ENCODE measurements around the gene TSPAN16. TPM values are rescaled to one million over a fixed set of nuclear protein-coding genes. Genes with fewer than 3 reads are reported as not detected.

TSPAN16 gene
- total RNA-seq, 2 experiments from 2014 or later = not detected

DNA sequence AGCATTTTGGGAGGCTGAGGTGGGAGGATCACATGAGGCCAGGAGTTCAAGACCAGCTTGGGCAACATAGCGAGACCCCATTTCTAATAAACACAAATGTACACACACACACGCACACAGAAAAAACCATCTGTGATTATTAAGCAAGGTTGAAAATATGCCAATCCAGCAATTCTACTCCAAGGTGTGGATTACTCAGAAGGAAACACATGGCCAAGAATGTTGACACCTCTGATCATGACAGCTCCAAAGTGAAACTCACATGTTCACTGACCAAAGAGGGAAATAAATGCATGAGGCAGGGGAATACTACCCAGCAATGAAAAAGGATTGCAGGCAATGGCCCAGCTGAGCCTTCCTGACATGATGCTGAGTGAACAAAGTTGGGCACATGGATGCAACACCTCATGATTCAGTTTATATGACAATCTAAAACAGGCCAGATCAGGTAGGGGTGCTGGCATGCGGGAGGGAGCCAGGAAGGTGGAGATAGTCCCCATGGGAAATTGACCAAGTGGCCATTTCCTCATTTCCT, 38.0 kb upstream of the TSPAN16 start:
- ChIA-PET POLR2A (interaction anchor here (0.6 kb wide), 1 partner anchor 123 kb away, joined by 4 read pairs; no protein-coding TSS in a partner anchor), CTCF (interaction anchor here (0.7 kb wide), 1 partner anchor 14 kb away, joined by 3 read pairs; no protein-coding TSS in a partner anchor)
- Mint-ChIP-seq H3K27me3 (peaks cover 8% of the 10 kb centered on the region), H3K4me1 (ENCODE audit: low read depth) (no peaks in the 10 kb centered on the region), H3K4me3 (no peak overlapping the region), H3K27ac (no peak overlapping the region), H3K9me3 (no peaks in the 10 kb centered on the region), H3K36me3 (ENCODE audit: low read depth) (no peaks in the 10 kb centered on the region)
- TF ChIP-seq, protein P1, sequence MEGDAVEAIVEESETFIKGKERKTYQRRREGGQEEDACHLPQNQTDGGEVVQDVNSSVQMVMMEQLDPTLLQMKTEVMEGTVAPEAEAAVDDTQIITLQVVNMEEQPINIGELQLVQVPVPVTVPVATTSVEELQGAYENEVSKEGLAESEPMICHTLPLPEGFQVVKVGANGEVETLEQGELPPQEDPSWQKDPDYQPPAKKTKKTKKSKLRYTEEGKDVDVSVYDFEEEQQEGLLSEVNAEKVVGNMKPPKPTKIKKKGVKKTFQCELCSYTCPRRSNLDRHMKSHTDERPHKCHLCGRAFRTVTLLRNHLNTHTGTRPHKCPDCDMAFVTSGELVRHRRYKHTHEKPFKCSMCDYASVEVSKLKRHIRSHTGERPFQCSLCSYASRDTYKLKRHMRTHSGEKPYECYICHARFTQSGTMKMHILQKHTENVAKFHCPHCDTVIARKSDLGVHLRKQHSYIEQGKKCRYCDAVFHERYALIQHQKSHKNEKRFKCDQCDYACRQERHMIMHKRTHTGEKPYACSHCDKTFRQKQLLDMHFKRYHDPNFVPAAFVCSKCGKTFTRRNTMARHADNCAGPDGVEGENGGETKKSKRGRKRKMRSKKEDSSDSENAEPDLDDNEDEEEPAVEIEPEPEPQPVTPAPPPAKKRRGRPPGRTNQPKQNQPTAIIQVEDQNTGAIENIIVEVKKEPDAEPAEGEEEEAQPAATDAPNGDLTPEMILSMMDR (IDR thresholded peaks at IDR 0.05) = no peak
- intact Hi-C loops (cut with micrococcal nuclease) = no loop called here
- DNase-seq = no peak
- no peak for ATAC-seq

DNA sequence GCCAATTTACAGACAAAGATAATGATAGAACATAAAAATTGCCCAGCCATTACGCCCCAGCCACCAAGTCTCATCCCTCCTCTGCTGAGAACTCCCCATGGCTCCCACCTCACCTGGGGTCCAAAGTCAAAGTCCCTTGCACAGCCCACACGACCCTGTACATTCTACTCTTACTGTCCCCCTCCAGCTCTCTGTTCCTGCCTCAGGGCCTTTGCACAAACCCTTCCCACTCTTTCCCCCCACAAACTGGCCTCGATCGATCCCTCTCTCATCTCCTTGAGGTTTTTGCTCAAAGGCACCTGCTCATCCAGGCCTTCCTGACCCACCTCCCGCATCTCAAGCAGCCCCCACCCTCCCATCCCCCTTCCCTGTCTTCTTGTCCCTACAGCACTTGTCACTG, 35.0 kb upstream of the TSPAN16 start:
- Mint-ChIP-seq H3K4me3 (peak overlapping the region; percentile 35), H3K9me3 (no peaks in the 10 kb centered on the region), H3K36me3 (ENCODE audit: low read depth) (no peaks in the 10 kb centered on the region), H3K27me3 (peaks cover 27% of the 10 kb centered on the region), H3K4me1 (ENCODE audit: low read depth) (no peaks in the 10 kb centered on the region), H3K27ac (no peak overlapping the region)
- TF ChIP-seq, protein P1 (IDR thresholded peaks at IDR 0.05) = no peak
- DNase-seq (no peak), ATAC-seq (no peak)
- intact Hi-C loops (cut with micrococcal nuclease) = no loop called here
- ChIA-PET POLR2A (interaction anchor here (0.7 kb wide), 1 partner anchor 120 kb away, joined by 3 read pairs; no protein-coding TSS in a partner anchor), CTCF (no interaction called here)

DNA sequence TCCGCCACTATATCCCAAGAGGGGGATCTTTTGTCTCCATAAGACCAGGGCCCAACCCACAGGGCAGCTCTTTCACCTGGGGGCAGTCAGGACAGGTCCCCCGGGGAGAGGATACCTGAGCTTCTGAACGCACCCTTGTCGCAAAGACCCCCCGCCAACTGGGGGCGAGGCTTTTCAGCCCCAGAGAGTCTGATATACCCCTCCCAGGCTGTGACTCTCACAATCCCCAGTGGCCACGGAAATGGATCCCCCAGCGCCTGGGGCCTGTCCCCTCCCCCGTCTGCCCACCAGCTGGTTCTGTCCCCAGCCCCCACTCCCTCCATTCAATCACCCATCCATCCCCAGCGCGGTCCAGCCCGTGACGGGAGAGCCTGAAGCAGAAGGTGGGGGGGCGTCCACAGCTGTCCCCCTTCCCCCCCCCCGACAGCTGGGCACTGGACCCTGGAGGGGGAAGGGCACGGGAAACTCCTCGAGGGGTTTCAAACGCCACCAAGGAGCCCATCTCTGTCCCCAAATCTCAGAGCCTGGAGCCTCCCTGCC, 34.5 kb upstream of the TSPAN16 start:
- POLR2A ChIA-PET = no interaction called here
- ATAC-seq (no peak), DNase-seq (no peak)
- no peak overlapping the region for H3K27ac Mint-ChIP-seq
- no peaks in the 10 kb centered on the region for H3K36me3 Mint-ChIP-seq (ENCODE audit: low read depth)
- H3K4me1 Mint-ChIP-seq (ENCODE audit: low read depth) = no peaks in the 10 kb centered on the region
- CTCF ChIA-PET = no interaction called here
- intact Hi-C loops (cut with micrococcal nuclease) = no loop called here
- no peaks in the 10 kb centered on the region for H3K9me3 Mint-ChIP-seq
- peaks cover 30% of the 10 kb centered on the region for H3K27me3 Mint-ChIP-seq
- TF ChIP-seq, protein P1 (IDR thresholded peaks at IDR 0.05) = no peak
- H3K4me3 Mint-ChIP-seq = peak overlapping the region; percentile 50

DNA sequence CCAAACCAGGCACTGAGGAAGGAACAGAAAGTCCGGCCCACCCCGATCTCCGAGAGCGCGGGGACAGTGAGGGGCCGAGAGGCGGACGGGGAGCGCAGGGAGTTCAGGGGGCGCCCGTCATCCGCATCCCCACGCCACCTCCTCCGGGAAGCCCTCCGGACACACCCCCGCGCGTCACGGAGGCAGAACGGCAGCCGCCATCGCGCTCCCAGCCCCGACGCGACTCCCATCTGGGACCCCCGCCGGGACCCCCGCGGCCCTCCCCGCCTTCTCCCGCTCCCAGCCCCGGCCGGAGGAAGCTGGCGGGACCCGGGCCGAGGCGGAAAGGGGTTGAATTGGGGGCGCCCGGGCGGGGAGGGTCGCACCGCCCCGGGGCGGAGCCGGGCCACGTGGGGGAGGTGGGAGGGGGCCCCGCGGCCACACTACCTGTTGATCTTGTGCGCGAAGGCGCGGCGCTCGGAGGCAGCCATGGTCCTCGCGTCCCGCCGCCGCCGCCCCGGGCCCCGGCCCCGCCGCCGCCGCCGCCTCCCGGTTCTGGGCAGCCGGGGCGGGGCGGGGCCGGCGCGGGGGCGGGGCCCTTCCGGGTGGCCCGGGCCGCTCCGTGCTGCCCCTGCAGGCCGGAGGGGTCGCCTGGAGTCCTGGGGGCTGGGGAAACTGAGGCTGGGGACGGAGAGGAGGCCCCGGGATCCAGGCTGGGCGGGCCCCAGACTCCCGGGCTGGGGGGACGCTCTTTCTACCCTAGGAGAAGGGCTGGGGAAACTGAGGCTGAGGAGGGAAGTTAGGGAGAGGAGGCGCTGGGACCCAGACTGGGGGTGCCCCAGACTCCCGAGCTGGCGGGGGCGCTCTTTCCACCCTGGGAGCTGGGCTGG, 33.8 kb upstream of the TSPAN16 start, which contains the start of gene DOCK6:
DOCK6 (minus strand) TSS at position 554 of the 869 bp plus-strand sequence; CDS start at position 470, 84 bp downstream.
- Mint-ChIP-seq H3K9me3 (no peaks in the 10 kb centered on the region), H3K27ac (no peak within 1 kb of the TSS), H3K4me1 (ENCODE audit: low read depth) (no peaks in the 10 kb centered on the region), H3K36me3 (ENCODE audit: low read depth) (no peaks in the 10 kb centered on the region), H3K27me3 (peaks cover 35% of the 10 kb centered on the region), H3K4me3 (peak within 1 kb of the TSS; percentile 67)
- intact Hi-C loops (cut with micrococcal nuclease) = no loop called here
- DNase-seq = peak; percentile 54
- CTCF ChIA-PET = no interaction called here
- TF ChIP-seq, protein P1 (IDR thresholded peaks at IDR 0.05) = peak; percentile 39
- POLR2A ChIA-PET = no interaction called here
- peak; percentile 83 for ATAC-seq

DNA sequence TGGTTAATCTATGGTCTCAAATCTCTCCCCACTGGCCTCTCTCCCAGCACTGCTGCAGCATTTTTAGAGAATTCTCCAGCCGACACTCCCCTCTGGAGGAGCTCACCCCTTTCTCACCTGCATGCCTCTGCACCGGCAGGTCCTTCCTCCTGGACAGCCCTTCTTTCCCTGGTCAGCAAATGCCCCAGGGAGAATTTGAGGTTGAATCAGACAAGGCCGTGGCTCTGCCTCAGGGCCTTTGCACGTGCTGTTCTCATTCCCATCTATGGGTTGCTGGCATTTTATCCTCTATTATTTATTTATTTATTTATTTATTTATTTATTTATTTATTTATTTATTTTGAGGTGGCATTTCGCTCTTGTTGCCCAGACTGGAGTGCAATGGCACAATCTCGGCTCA, 32.2 kb upstream of the TSPAN16 start:
- H3K4me3 Mint-ChIP-seq = no peak overlapping the region

More for the DNA sequence above, 32.2 kb upstream of the TSPAN16 start:
- no peaks in the 10 kb centered on the region for H3K36me3 Mint-ChIP-seq (ENCODE audit: low read depth)
- peaks cover 44% of the 10 kb centered on the region for H3K27me3 Mint-ChIP-seq
- no peak for DNase-seq
- H3K4me1 Mint-ChIP-seq (ENCODE audit: low read depth) = no peaks in the 10 kb centered on the region
- no peaks in the 10 kb centered on the region for H3K9me3 Mint-ChIP-seq
- TF ChIP-seq, protein P1 (IDR thresholded peaks at IDR 0.05) = no peak
- POLR2A ChIA-PET = no interaction called here
- intact Hi-C loops (cut with micrococcal nuclease) = no loop called here
- H3K27ac Mint-ChIP-seq = no peak overlapping the region
- ATAC-seq = no peak
- CTCF ChIA-PET = interaction anchor here (1.3 kb wide), 1 partner anchor 116 kb away, joined by 3 read pairs; no protein-coding TSS in a partner anchor

All from activated CD8-positive, alpha-beta T cell treated with anti-CD3 and anti-CD28 coated beads for 36 hours (primary cell).